Lower leg skin (tissue), 4 donors: ENCODE measurements around the gene CISTR. TPM values are rescaled to one million over a fixed set of nuclear protein-coding genes. Genes with fewer than 3 reads are reported as not detected.

Experiments
- DNase-seq, 2 donors: peaks; one replicate each; pipeline ENCODE4 v3.0.0-alpha.2; 2019; ENCODE audit warnings: low spot score in 2 of 2
- H3K4me3 ChIP-seq: fragments of 200-600 bp; sonication (generic); 2 replicates; pipeline ENCODE4 v1.5.1; 2017; ENCODE audit warnings: mild to moderate bottlenecking, low read depth; ENCODE audit not compliant: poor library complexity, severe bottlenecking
- CTCF ChIP-seq, 3 donors: fragments of 450-650 bp; IDR thresholded peaks; one replicate each; pipeline ENCODE4 v1.5.1; 2016; ENCODE audit warnings: antibody characterized with exemption in 3 of 3, mild to moderate bottlenecking in 3 of 3, moderate library complexity in 2 of 3
- POLR2A ChIP-seq, 2 donors: fragments of 450-650 bp; IDR thresholded peaks; one replicate each; pipeline ENCODE4 v1.6.1; 2016 to 2017; ENCODE audit warnings: antibody characterized with exemption in 2 of 2, mild to moderate bottlenecking in 1 of 2, moderate library complexity in 1 of 2
- WGBS, 2 donors: methylation state at CpG; one replicate each; pipeline ENCODE4 v1.1.5; 2018; 5-methylcytosine and 5-hydroxymethylcytosine counted together
- intact Hi-C: fragments of 100-400 bp; cut with DNase I; formaldehyde crosslinking; loops from one replicate; pipeline ENCODE4 v1.15.0; 2023; ENCODE audit warnings: low total_unique reads
- total RNA-seq, 4 donors: library from RNA; depleted of rRNA; stranded (reverse); fragments of >200 nt; gene quantifications; one replicate each; pipeline ENCODE4 v1.1.0, GENCODE V29; 2016

CISTR gene
- total RNA-seq, 4 donors from 2014 or later, result not detected

- WGBS, 2 donors, result 58 to 63% methylated on average over 7 of the region's 7 CpGs
- H3K4me3 ChIP-seq, result no peak overlapping the region
- intact Hi-C loops, result no loop called here
- no peak for DNase-seq
- TF ChIP-seq CTCF (IDR thresholded peaks at IDR 0.05), result no peak
These were observed 23.6 kb downstream of the CISTR start for GRCh38 chr12:53728206-53728605.

- H3K4me3 ChIP-seq, result peak within 1 kb of the TSS; percentile 51
- intact Hi-C loops, result no loop called here
- 0 to 1% methylated on average over 38 of the region's 38 CpGs for WGBS, 2 donors
- DNase-seq, result peak; percentile 98 to 99
- TF ChIP-seq POLR2A (IDR thresholded peaks at IDR 0.05) (no peak), CTCF (IDR thresholded peaks at IDR 0.05) (no peak)
These were observed 24.3 kb downstream of the CISTR start, which contains the start of gene CALCOCO1 for GRCh38 chr12:53727310-53728041. TSS of gene CALCOCO1 (minus strand) at chr12:53727452. CDS start at chr12:53725242, 2,210 bp downstream.

- intact Hi-C loops, result no loop called here
- DNase-seq, result no peak
- 0 to 2% methylated on average over 15 of the region's 15 CpGs for WGBS, 2 donors
These were observed 24.9 kb downstream of the CISTR start for GRCh38 chr12:53726946-53727309.

GRCh38 chr12:53726341-53726740 is 25.4 kb downstream of the CISTR start:
- WGBS, 2 donors, result 7 to 9% methylated on average over 2 of the region's 2 CpGs
- intact Hi-C loops, result no loop called here
- DNase-seq, result no peak
- TF ChIP-seq CTCF (IDR thresholded peaks at IDR 0.05) (no peak), POLR2A (IDR thresholded peaks at IDR 0.05) (no peak)
- peak overlapping the region; percentile 51 for H3K4me3 ChIP-seq

More at GRCh38 chr12:53726946-53727309, 24.9 kb downstream of the CISTR start:
- no peak for TF ChIP-seq CTCF (IDR thresholded peaks at IDR 0.05)
- no peak for TF ChIP-seq POLR2A (IDR thresholded peaks at IDR 0.05)
- peak overlapping the region; percentile 51 for H3K4me3 ChIP-seq

GRCh38 chr12:53725824-53726223 is 26.0 kb downstream of the CISTR start:
- H3K4me3 ChIP-seq, result no peak overlapping the region
- DNase-seq, result no peak
- intact Hi-C loops, result no loop called here
- TF ChIP-seq CTCF (IDR thresholded peaks at IDR 0.05) (no peak), POLR2A (IDR thresholded peaks at IDR 0.05) (no peak)
- 8 to 16% methylated on average over 4 of the region's 4 CpGs for WGBS, 2 donors
